SKM-1 (cell line): Measurements from ENCODE around the gene ADAMTSL4.

Experiments
- DNase-seq: peaks from one replicate; lab custom pipeline; 2025; ENCODE audit not compliant: unreplicated experiment; lab: John Stamatoyannopoulos, UW

The ADAMTSL4 gene

DNA sequence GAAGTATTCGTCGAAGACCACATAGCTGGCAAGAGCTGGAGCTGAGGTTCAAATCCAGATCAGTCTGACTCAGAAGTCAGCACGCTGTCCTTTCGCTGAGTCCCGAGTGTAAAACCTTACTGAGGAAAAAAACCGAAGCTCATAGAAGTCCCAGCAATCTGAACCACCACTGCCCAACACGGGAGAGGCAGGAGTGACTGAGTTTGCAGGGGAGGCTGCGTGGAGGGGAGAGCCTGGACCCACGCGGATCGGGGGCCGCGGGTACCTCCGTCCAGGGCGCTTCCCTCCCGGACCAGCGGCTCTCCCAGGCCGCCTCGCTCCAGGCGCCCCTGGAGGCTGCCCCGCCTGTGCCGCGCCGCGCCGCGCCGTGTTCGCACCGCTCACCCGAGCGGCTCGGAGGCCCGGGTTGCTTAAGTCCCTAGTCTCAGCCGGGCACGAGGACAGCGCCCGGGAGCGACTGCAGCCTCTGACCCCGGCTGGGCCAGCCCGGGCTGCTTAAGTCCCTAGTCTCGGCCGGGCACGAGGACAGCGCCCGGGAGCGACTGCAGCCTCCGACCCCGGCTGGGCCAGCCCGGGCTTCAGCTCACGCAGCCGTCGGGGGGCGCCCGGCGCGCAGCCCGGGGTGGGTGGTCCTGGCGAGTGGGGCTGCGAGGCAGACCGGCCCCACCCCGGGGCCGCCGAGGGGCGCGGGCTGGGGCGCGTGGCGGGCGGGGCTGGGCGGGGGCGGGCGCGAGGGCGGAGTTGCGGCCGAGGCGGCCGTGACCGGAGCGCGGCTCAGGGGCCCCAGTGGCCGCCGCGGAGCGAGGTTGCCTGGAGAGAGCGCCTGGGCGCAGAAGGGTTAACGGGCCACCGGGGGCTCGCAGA, at the start of gene ADAMTSL4:
Gene ADAMTSL4, plus strand, starts transcription at position 777 of the 864 bp plus-strand sequence. CDS start 2,881 bp downstream, outside the sequence.
- DNase-seq, result peak; percentile 54

DNA sequence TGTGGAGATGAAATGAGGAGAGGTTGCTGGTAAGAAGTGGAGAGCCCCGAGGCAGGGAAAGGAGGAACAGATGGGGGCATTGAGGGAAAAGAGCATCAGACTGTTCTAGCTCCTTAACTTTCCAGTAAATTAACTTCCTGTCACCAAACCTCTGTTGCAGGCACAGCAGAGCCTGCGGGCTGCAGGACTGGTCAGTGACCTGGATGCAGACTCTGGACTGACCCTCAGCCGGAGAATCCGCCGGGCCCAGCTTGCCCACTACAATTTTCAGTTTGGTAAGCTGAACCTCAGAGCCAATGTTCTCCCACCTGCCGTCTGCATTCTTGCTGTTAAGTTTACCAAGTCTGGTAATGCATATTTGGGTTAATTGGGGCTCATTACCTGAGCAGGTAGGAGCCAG, 43.8 kb upstream of the ADAMTSL4 start:
- no peak for DNase-seq

- no peak for DNase-seq
Measured at GRCh38 chr1:150507912-150508864, 41.0 kb upstream of the ADAMTSL4 start, which contains the start of gene ECM1. ECM1 (plus strand) TSS chr1:150508109; CDS start chr1:150508210, 101 bp downstream.

DNA sequence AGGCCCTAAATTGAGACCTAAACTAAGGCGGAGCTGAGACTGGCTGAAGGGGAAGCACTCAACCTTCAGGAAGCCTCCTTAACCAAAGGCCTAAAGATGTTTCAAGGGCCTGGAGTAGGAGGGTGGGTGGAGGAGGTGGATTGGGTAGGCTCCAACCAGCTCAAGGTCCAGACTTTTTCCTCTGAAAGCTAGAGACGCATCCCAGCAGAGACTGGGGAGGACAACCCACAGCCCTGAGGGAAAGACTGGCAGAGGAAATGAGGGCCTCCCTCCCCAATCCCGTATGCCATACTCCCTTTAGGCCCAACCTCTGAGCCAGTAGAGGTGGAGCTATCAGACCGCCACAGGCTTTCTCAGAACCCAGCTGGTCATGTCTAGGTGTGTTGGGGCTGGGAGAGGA, 40.2 kb upstream of the ADAMTSL4 start:
- no peak for DNase-seq

- no peak for DNase-seq
Measured at GRCh38 chr1:150511551-150511950, 37.7 kb upstream of the ADAMTSL4 start.

DNA sequence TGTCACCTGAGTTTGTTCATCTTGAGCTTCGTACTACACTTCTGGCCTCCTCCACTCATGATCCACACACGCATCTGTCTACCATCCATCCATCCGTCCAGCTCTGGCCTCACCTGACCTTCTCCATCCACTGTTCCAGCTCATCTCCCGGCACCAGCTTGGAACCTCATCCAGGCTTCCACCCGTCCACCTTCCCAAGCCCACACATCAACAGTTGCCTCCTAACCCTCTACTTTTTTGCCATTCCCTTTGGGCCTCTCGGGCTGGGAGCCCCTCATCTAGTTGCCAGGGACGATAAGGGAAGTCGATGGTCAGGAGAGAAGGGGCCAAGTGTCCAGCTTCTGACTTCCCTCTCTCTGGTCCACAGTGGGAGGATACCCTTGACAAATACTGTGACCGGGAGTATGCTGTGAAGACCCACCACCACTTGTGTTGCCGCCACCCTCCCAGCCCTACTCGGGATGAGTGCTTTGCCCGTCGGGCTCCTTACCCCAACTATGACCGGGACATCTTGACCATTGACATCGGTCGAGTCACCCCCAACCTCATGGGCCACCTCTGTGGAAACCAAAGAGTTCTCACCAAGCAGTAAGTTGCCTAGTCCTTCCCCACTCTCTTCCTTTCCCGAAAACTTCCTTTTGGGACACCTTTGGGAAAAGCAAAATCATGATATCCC, 37.1 kb upstream of the ADAMTSL4 start:
- DNase-seq, result no peak

DNA sequence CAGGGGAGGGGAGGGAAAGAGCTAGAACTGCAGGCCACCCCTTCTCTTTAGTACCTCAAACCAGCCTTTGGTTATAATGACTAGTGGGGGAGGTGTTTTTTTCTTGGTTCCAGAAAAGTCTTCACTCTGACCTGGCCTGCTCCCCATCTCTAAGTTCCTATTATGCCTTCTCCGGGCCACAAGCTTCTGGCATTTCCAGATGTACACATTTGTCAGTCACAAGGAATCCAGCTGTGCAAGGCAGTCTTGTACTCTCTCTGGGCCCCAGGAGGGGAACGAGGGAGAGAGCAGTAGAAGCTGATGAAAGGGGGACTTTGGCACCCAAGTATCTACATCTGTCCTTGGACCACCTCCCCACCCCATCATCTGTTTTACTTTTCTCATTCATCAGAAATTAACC, 36.4 kb upstream of the ADAMTSL4 start:
- DNase-seq, result no peak

DNA sequence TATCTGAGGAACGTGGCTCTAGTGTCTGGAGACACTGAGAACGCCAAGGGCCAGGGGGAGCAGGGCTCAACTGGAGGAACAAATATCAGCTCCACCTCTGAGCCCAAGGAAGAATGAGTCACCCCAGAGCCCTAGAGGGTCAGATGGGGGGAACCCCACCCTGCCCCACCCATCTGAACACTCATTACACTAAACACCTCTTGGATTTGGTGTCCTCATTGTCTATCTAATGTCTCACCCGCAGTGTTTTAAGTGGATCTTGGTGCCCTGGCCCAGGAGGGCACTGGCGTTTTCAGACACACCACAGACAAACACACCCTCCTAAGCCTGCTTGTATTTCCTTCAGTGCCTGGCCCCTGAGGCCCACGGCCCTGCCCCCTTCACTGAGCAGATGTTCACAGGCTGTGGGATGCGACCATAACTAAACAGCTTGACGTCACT, 35.8 kb upstream of the ADAMTSL4 start:
- DNase-seq, result no peak

DNA sequence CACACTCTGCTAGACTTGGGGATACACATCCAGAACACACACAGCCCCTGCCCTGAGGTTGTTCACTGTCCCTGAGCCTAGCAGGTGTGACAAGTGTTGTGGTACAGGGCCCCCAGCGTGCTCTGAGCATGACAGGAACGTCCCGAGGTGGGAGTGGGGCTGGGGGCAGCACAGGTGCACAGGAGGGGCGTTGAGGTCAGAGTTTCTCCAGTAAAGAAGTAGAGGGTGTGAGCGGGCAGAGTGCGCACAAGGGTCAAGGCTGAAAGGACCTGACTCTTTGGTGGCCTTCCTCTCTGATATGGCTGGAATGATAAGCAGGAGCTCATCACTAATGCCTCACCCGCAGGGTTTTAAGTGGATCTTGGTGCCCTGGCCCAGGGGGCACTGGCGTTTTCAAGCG, 34.9 kb upstream of the ADAMTSL4 start:
- DNase-seq, result no peak

GRCh38 chr1:150514913-150515327, 34.3 kb upstream of the ADAMTSL4 start:
- no peak for DNase-seq

DNA sequence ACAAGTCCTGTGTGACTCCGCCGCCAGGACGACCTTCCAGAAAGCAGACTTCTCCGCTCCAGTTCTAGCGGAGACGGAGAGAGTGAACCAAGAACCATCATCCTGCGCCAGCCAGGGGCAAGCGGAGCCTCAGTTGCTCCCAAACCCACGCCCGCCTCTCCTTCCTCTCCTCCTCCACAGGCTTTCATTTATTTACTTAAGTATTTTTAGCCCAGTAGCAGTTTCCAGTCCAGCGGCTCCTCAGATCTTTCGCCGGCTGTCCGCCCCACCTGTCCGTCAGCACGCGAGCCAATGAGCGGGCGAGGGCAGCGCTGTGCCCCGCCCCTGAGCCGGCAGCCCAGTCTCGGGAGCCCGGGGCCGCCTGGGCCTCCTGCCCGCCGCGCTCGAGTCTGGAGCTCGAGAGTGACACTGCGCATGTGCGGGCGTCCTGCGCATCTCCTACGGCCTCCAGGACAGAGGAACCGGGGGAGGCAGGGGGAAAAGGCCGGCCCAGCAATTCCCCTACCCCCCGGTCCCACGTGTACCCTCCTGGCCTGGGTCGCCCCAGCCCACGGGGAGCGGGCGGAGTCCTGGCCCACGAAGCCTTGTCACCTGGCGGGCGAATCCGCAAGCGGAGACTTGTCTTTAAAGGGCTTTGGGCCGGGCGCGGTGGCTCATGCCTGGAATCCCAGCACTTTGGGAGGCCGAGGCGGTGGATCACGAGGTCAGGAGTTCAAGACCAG, 33.7 kb upstream of the ADAMTSL4 start, which contains the start of gene FALEC:
Gene FALEC, plus strand, starts transcription at position 425 of the 722 bp plus-strand sequence.
- peak; percentile 99 for DNase-seq

DNA sequence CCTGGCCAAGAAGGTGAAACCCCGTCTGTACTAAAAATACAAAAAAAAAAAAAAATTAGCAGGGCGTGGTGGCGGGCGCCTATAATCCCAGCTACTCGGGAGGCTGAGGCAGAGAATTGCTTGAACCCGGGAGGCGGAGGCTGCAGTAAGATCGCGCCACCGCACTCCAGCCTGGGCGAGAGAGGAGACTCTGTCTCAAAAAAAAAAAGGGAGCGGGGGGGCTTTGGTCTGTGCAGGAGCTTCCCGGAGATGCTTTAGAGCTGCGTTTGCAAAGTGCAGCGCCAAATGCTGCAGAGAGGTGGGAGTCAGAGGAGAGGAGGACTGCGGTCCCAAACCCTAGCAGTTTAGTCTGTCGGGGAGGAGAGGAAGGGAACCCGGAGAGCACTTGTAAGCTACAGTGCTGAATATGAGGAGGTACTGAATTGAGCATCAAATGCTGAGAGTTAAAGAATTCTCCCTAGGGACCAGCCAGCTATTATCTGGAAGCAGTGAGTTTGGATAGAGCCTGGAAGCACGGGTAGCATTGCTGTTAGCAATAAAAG, 33.1 kb upstream of the ADAMTSL4 start:
- no peak for DNase-seq

DNA sequence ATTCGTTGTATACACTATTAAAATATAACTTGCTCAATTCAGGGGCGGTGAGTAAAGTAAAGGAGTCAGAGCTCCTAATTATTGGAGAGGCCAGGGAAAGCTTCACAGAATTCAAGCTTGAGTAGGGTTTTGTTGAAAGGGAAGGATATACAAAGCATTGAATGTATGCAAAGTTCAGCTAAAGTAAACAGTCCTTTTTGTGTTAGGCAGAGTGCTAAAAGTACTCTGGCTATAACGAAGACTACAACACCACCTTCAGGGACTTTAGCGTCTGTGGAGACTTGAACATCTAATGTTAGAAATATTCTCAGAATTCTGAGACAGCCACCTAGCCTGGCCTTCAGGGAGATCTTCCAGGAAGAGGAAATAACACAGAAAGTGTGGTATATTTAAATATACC, 32.6 kb upstream of the ADAMTSL4 start:
- no peak for DNase-seq

- no peak for DNase-seq
Measured at GRCh38 chr1:150521196-150521968, 27.8 kb upstream of the ADAMTSL4 start.

- no peak for DNase-seq
Measured at GRCh38 chr1:150525348-150525747, 23.9 kb upstream of the ADAMTSL4 start.

GRCh38 chr1:150528196-150528595, 21.0 kb upstream of the ADAMTSL4 start:
- DNase-seq, result no peak

GRCh38 chr1:150529017-150529416, 20.2 kb upstream of the ADAMTSL4 start:
- no peak for DNase-seq

DNA sequence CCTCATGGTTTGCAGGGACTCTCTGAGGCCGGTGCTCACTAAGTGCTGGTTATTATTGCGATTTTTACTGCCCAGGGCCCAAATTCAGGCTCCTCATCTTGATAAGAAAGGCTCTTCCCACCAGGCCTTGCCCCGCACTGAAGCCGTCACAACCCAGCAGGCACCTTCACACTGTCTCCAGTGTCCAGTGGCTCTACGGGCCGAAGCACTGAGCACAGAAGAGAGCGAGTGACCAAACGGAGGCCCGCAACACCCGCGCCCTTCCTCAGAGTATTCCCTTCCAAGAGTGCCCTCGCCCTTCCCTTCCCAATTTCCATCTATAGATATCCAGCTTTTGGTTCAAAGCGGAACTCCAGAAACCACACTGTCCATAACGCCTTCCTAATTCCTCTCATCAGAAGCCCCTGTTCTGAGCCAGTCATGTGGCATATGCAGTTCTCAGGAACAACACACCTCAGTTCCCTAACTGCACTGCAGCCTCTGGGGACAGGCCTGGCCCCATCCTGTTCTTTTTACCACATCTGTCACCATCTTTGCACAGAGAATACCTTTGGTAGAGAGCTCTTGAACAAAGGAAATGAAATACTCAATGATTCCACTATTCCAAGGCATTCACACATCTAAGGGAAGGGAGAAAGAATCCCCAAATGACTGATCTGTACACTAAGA, 18.6 kb upstream of the ADAMTSL4 start:
- DNase-seq, result no peak

DNA sequence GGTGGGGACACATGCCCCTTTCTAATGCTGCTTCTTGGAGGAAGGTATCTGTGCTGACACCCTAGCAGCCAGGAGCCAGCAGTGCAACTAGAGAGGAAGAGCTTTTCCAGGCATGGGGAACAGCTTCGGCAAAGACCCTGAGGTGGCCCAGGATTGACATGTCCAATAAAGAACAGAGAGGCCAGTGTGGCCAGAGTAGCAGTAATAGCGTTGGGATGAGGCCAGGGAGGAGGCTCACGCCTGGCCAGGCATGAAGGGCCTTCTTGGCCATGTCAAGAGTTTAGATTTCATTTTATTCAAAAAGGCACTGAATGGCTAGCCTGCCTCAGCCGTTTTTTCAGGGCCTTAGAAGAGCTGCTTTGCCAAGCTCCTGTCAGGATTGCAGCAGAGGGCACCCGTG, 16.3 kb upstream of the ADAMTSL4 start:
- DNase-seq, result no peak
